Prostate gland (tissue), 2 donors: ENCODE results near the gene UBE4B.

Source experiments
- POLR2A ChIP-seq: fragments of 450-650 bp; IDR thresholded peaks from one replicate; pipeline ENCODE4 v1.6.1; 2016; ENCODE audit warnings: antibody characterized with exemption, mild to moderate bottlenecking
- POLR2AphosphoS5 ChIP-seq: sonication (generic); formaldehyde crosslinking; IDR thresholded peaks from one replicate; pipeline ENCODE4 v1.6.1; 2017; ENCODE audit warnings: antibody characterized with exemption
- TF ChIP-seq, protein P1 (sequence below), 4 experiments: fragments of 200-600 bp in 2 of 4; fragments of 450-650 bp in 2 of 4; sonication (generic) in 2 of 4; IDR thresholded peaks; 1 replicate in 3 of 4; 2 replicates in 1 of 4; pipeline ENCODE4 v1.5.1; 2016 to 2019; ENCODE audit warnings: antibody characterized with exemption in 4 of 4, mild to moderate bottlenecking in 2 of 4, moderate library complexity in 2 of 4

DNA sequence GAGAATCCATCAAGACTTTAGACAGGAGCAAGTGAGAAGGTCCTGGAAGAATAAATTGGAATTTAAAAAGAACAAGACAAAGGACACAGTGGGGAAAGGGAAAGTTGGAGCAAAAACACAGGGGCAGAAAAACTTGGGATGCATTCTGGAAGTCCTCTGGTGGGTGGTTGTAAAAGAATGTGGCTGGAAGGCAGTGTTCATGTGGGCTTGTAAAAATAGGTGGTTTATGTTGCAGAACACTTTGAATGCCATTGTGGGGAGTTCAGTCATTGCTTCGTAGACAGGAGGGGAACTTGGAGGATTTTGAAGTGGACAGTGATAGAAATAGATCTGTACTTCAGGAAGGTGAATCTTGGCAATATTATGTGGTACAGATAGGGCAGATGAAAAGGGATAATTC, 192.8 kb downstream of the UBE4B start:
- TF ChIP-seq, protein P1, sequence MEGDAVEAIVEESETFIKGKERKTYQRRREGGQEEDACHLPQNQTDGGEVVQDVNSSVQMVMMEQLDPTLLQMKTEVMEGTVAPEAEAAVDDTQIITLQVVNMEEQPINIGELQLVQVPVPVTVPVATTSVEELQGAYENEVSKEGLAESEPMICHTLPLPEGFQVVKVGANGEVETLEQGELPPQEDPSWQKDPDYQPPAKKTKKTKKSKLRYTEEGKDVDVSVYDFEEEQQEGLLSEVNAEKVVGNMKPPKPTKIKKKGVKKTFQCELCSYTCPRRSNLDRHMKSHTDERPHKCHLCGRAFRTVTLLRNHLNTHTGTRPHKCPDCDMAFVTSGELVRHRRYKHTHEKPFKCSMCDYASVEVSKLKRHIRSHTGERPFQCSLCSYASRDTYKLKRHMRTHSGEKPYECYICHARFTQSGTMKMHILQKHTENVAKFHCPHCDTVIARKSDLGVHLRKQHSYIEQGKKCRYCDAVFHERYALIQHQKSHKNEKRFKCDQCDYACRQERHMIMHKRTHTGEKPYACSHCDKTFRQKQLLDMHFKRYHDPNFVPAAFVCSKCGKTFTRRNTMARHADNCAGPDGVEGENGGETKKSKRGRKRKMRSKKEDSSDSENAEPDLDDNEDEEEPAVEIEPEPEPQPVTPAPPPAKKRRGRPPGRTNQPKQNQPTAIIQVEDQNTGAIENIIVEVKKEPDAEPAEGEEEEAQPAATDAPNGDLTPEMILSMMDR (IDR thresholded peaks at IDR 0.05), result no peak
- TF ChIP-seq POLR2AphosphoS5, result no peak
- no peak for TF ChIP-seq POLR2A
